GM12892 (cell line): ENCODE data around the gene P2RX1.

ENCODE experiments used
- POLR2A ChIP-seq: IDR thresholded peaks from 2 replicates; pipeline ENCODE4 v1.6.1; 2011; ENCODE audit warnings: low read depth, low read length, control low read depth
- POLR2AphosphoS5 ChIP-seq: IDR thresholded peaks from 2 replicates; pipeline ENCODE4 v1.6.1; 2011; ENCODE audit warnings: low read depth, low read length, control low read depth
- TAF1 ChIP-seq: IDR thresholded peaks from 2 replicates; pipeline ENCODE4 v1.6.1; 2011; ENCODE audit warnings: low read depth, mild to moderate bottlenecking, control low read depth, low read length, borderline replicate concordance

- no peak for TF ChIP-seq TAF1
- TF ChIP-seq POLR2AphosphoS5, result no peak
- TF ChIP-seq POLR2A, result no peak
Observed at GRCh38 chr17:3935140-3935542, 18.9 kb upstream of the P2RX1 start.
